A673 (cell line): ENCODE results near the gene FAM184B. TPM values are rescaled to one million over a fixed set of nuclear protein-coding genes. Genes with fewer than 3 reads are reported as not detected.

Experiments
- BruUV-seq: library from RNA; stranded (reverse); fragments of 400-500 nt; replicated peaks from 2 replicates; lab custom pipeline; 2021; lab: Mats Ljungman, UMichigan
- CTCF ChIA-PET: fragments of 300-600 bp; sonication (Branson Sonifier 250); formaldehyde crosslinking; loops from one replicate; lab custom pipeline; 2022; ENCODE audit warnings: antibody characterized with exemption; lab: Charles Lee
- POLR2A ChIA-PET: fragments of 300-600 bp; sonication (Branson Sonifier 250); formaldehyde crosslinking; loops from one replicate; lab custom pipeline; 2022; ENCODE audit warnings: antibody characterized with exemption; ENCODE audit not compliant: low non-redundant PET; lab: Charles Lee
- DNase-seq: peaks from one replicate; pipeline ENCODE4 v3.0.0-alpha.2; 2015; ENCODE audit warnings: low spot score
- H3K27ac ChIP-seq: fragments of 200-600 bp; sonication (generic); 2 replicates; pipeline ENCODE4 v1.5.1; 2016; ENCODE audit warnings: mixed run types, low read depth, mild to moderate bottlenecking, mixed read lengths, antibody characterized with exemption, low read length; ENCODE audit not compliant: poor library complexity, severe bottlenecking
- H3K27me3 ChIP-seq: fragments of 200-600 bp; sonication (generic); replicated peaks from 2 replicates; pipeline ENCODE4 v1.6.1; 2017; ENCODE audit warnings: mixed run types, low read depth, mild to moderate bottlenecking, mixed read lengths, antibody characterized with exemption, low read length; ENCODE audit not compliant: insufficient read depth, poor library complexity
- H3K36me3 ChIP-seq: fragments of 200-600 bp; sonication (generic); 2 replicates; pipeline ENCODE4 v1.6.1; 2016; ENCODE audit warnings: mixed run types, mild to moderate bottlenecking, mixed read lengths, antibody characterized with exemption, low read length; ENCODE audit not compliant: insufficient read depth, poor library complexity, severe bottlenecking
- H3K4me1 ChIP-seq: fragments of 200-600 bp; sonication (generic); 2 replicates; pipeline ENCODE4 v1.6.1; 2017; ENCODE audit warnings: mixed run types, mild to moderate bottlenecking, mixed read lengths, antibody characterized with exemption, low read length; ENCODE audit not compliant: insufficient read depth, poor library complexity, severe bottlenecking
- H3K4me3 ChIP-seq: fragments of 200-600 bp; sonication (generic); 2 replicates; pipeline ENCODE4 v1.5.1; 2016; ENCODE audit warnings: low read depth, mixed run types, mild to moderate bottlenecking, mixed read lengths, low read length; ENCODE audit not compliant: poor library complexity, severe bottlenecking
- H3K9me3 ChIP-seq: fragments of 200-600 bp; sonication (generic); 2 replicates; pipeline ENCODE4 v1.6.1; 2016; ENCODE audit warnings: mixed run types, low read depth, mild to moderate bottlenecking, mixed read lengths, antibody characterized with exemption, low read length; ENCODE audit not compliant: poor library complexity, severe bottlenecking
- CTCF ChIP-seq: fragments of 300-800, 200-600 bp; sonication (generic); conservative IDR thresholded peaks from 2 replicates; pipeline ENCODE4 v1.5.1; 2017; ENCODE audit warnings: low read depth, mild to moderate bottlenecking, antibody characterized with exemption, low read length, moderate library complexity, mixed read lengths
- EZH2 ChIP-seq: fragments of 200-600 bp; sonication (generic); IDR thresholded peaks from 2 replicates; pipeline ENCODE4 v1.6.1; 2017; ENCODE audit warnings: borderline replicate concordance, low read depth, mild to moderate bottlenecking, mixed read lengths, antibody characterized with exemption, low read length; ENCODE audit not compliant: poor library complexity, severe bottlenecking
- intact Hi-C: fragments of 100-400 bp; cut with micrococcal nuclease; formaldehyde crosslinking; loops from one replicate; pipeline ENCODE4 v1.10.0; 2022; ENCODE audit not compliant: unreplicated experiment
- total RNA-seq: library from RNA; stranded (reverse); gene quantifications from 2 replicates; pipeline ENCODE4 v1.2.3, GENCODE V29; 2021

FAM184B gene
- total RNA-seq, 1 experiment from 2014 or later: 0.26 TPM

GRCh38 chr4:17816142-17816541 lies 34.7 kb upstream of the FAM184B start:
- TF ChIP-seq EZH2 (no peak), CTCF (no peak)
- Histone ChIP-seq H3K36me3 (peaks cover 81% of the 10 kb centered on the region), H3K4me1 (peaks cover 16% of the 10 kb centered on the region), H3K27ac (no peak overlapping the region), H3K27me3 (no peaks in the 10 kb centered on the region), H3K9me3 (no peaks in the 10 kb centered on the region), H3K4me3 (no peak overlapping the region)
- DNase-seq: no peak
- intact Hi-C loops: loop anchor here (5.0 kb wide), 1 partner anchor 776 kb away; no protein-coding TSS in a partner anchor
- POLR2A ChIA-PET: no interaction called here
- CTCF ChIA-PET: no interaction called here
- BruUV-seq: no TSS peak

DNA sequence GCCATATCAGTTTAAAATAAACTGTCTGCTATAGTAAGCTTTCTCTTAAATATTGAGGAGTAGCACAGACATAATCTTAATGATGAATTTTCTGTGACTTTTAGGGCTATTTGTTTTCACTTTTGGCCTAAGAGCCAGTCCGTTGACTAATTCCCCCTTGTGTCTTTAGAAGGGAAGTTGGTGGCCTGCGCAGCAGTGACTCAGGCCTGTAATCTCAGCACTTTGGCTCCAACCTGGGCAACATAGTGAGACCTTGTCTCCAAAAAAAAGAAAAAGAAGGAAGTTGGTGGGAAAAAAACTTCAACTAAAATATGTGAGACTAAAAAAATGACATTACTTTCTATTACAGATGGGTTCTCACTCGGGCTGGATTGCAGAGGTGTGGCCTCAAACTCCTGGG lies 32.7 kb upstream of the FAM184B start:
- POLR2A ChIA-PET: interaction anchor here (0.7 kb wide), 1 partner anchor 615 kb away, joined by 4 read pairs; no protein-coding TSS in a partner anchor
- Histone ChIP-seq H3K36me3 (peaks cover 63% of the 10 kb centered on the region), H3K9me3 (no peaks in the 10 kb centered on the region), H3K4me3 (peak overlapping the region; percentile 7), H3K27me3 (no peaks in the 10 kb centered on the region), H3K27ac (peak overlapping the region; percentile 41), H3K4me1 (peaks cover 16% of the 10 kb centered on the region)
- BruUV-seq: no TSS peak
- TF ChIP-seq EZH2 (no peak), CTCF (no peak)
- CTCF ChIA-PET: no interaction called here
- intact Hi-C loops: loop anchor here (5.0 kb wide), 2 partner anchors 208 to 553 kb away; partner anchors contain the start of gene LCORL
- no peak for DNase-seq

GRCh38 chr4:17812801-17813200 lies 31.4 kb upstream of the FAM184B start:
- Histone ChIP-seq H3K4me1 (peaks cover 16% of the 10 kb centered on the region), H3K4me3 (peak overlapping the region; percentile 72), H3K36me3 (peaks cover 55% of the 10 kb centered on the region), H3K27me3 (no peaks in the 10 kb centered on the region), H3K27ac (peak overlapping the region; percentile 94), H3K9me3 (no peaks in the 10 kb centered on the region)
- no peak for DNase-seq
- ChIA-PET POLR2A (no interaction called here), CTCF (no interaction called here)
- intact Hi-C loops: loop anchor here (5.0 kb wide), 2 partner anchors 210 to 554 kb away; partner anchors contain the start of gene LCORL
- TF ChIP-seq CTCF: no peak
- no peak for TF ChIP-seq EZH2
- BruUV-seq: no TSS peak
